Activated CD4-positive, alpha-beta memory T cell treated with anti-CD3 and anti-CD28 coated beads for 36 hours (primary cell): ENCODE results near the gene MAB21L2. TPM values are rescaled to one million over a fixed set of nuclear protein-coding genes. Genes with fewer than 3 reads are reported as not detected.

Source experiments
- CTCF ChIA-PET: fragments of 350-600 bp; sonication (Branson Sonifier 250); formaldehyde crosslinking; loops from one replicate; lab custom pipeline; 2021; ENCODE audit warnings: antibody characterized with exemption, inconsistent platforms; lab: Charles Lee
- POLR2A ChIA-PET: fragments of 350-600 bp; sonication (Branson Sonifier 250); formaldehyde crosslinking; loops from one replicate; lab custom pipeline; 2021; ENCODE audit warnings: antibody characterized with exemption; lab: Charles Lee
- DNase-seq: peaks from one replicate; pipeline ENCODE4 v3.0.0-alpha.2; 2020
- H3K27ac Mint-ChIP-seq: one replicate; pipeline ENCODE4 v1.8.0; 2021; ENCODE audit warnings: mixed read lengths
- H3K27me3 Mint-ChIP-seq: one replicate; pipeline ENCODE4 v1.8.0; 2021; ENCODE audit warnings: mixed read lengths
- H3K36me3 Mint-ChIP-seq: one replicate; pipeline ENCODE4 v1.8.0; 2021; ENCODE audit warnings: mixed read lengths
- H3K4me1 Mint-ChIP-seq: one replicate; pipeline ENCODE4 v1.8.0; 2021; ENCODE audit warnings: low read depth, mixed read lengths
- H3K4me3 Mint-ChIP-seq: one replicate; pipeline ENCODE4 v1.8.0; 2021; ENCODE audit warnings: mild to moderate bottlenecking, mixed read lengths
- H3K9me3 Mint-ChIP-seq: one replicate; pipeline ENCODE4 v1.8.0; 2021; ENCODE audit warnings: mixed read lengths
- intact Hi-C: fragments of 100-400 bp; cut with micrococcal nuclease; formaldehyde crosslinking; loops from one replicate; pipeline ENCODE4 v1.15.1; 2023
- total RNA-seq, 2 experiments: library from RNA; stranded (reverse); gene quantifications; one replicate each; pipeline ENCODE4 v1.2.3, GENCODE V29; 2021

The MAB21L2 gene
- total RNA-seq, 2 experiments from 2014 or later, result not detected

- Mint-ChIP-seq H3K27me3 (no peaks in the 10 kb centered on the region), H3K4me3 (no peak overlapping the region), H3K9me3 (no peaks in the 10 kb centered on the region), H3K36me3 (peaks cover 20% of the 10 kb centered on the region), H3K27ac (no peak overlapping the region), H3K4me1 (no peaks in the 10 kb centered on the region)
- ChIA-PET CTCF (interaction anchor here (1.2 kb wide), 1 partner anchor 20 kb away, joined by 3 read pairs; no protein-coding TSS in a partner anchor), POLR2A (no interaction called here)
- DNase-seq, result no peak
- intact Hi-C loops, result no loop called here
Measured at GRCh38 chr4:150589157-150589556, 7.2 kb downstream of the MAB21L2 start.

- peaks cover 18% of the 10 kb centered on the region for H3K36me3 Mint-ChIP-seq
- intact Hi-C loops, result no loop called here
- ChIA-PET POLR2A (no interaction called here), CTCF (no interaction called here)
- no peaks in the 10 kb centered on the region for H3K4me1 Mint-ChIP-seq
- H3K4me3 Mint-ChIP-seq, result no peak overlapping the region
- H3K27ac Mint-ChIP-seq, result no peak overlapping the region
- H3K27me3 Mint-ChIP-seq, result no peaks in the 10 kb centered on the region
- no peaks in the 10 kb centered on the region for H3K9me3 Mint-ChIP-seq
- no peak for DNase-seq
Measured at GRCh38 chr4:150590631-150591030, 8.7 kb downstream of the MAB21L2 start.

- H3K9me3 Mint-ChIP-seq, result no peaks in the 10 kb centered on the region
- H3K4me3 Mint-ChIP-seq, result no peak overlapping the region
- H3K27me3 Mint-ChIP-seq, result no peaks in the 10 kb centered on the region
- POLR2A ChIA-PET, result no interaction called here
- intact Hi-C loops, result no loop called here
- H3K4me1 Mint-ChIP-seq, result no peaks in the 10 kb centered on the region
- CTCF ChIA-PET, result no interaction called here
- H3K27ac Mint-ChIP-seq, result no peak overlapping the region
- peaks cover 17% of the 10 kb centered on the region for H3K36me3 Mint-ChIP-seq
- no peak for DNase-seq
Measured at GRCh38 chr4:150591406-150591805, 9.5 kb downstream of the MAB21L2 start.

GRCh38 chr4:150591904-150592303 is 10.0 kb downstream of the MAB21L2 start:
- DNase-seq, result no peak
- Mint-ChIP-seq H3K9me3 (no peaks in the 10 kb centered on the region), H3K27me3 (no peaks in the 10 kb centered on the region), H3K36me3 (peaks cover 16% of the 10 kb centered on the region), H3K4me3 (no peak overlapping the region), H3K4me1 (no peaks in the 10 kb centered on the region), H3K27ac (no peak overlapping the region)
- intact Hi-C loops, result no loop called here
- CTCF ChIA-PET, result interaction anchor here (1.0 kb wide), 1 partner anchor 25 kb away, joined by 3 read pairs; no protein-coding TSS in a partner anchor
- POLR2A ChIA-PET, result no interaction called here

GRCh38 chr4:150593996-150594395 is 12.0 kb downstream of the MAB21L2 start:
- POLR2A ChIA-PET, result no interaction called here
- no peaks in the 10 kb centered on the region for H3K4me1 Mint-ChIP-seq
- intact Hi-C loops, result no loop called here
- DNase-seq, result no peak
- H3K27ac Mint-ChIP-seq, result no peak overlapping the region
- no peaks in the 10 kb centered on the region for H3K9me3 Mint-ChIP-seq
- H3K36me3 Mint-ChIP-seq, result peaks cover 13% of the 10 kb centered on the region
- no peak overlapping the region for H3K4me3 Mint-ChIP-seq
- CTCF ChIA-PET, result interaction anchor here (0.7 to 1.5 kb wide), 2 partner anchors 266 to 273 kb away, joined by 3 to 4 read pairs; no protein-coding TSS in a partner anchor
- no peaks in the 10 kb centered on the region for H3K27me3 Mint-ChIP-seq

- H3K27me3 Mint-ChIP-seq, result no peaks in the 10 kb centered on the region
- H3K27ac Mint-ChIP-seq, result no peak overlapping the region
- no peaks in the 10 kb centered on the region for H3K9me3 Mint-ChIP-seq
- no peak for DNase-seq
- POLR2A ChIA-PET, result no interaction called here
- H3K4me1 Mint-ChIP-seq, result no peaks in the 10 kb centered on the region
- H3K4me3 Mint-ChIP-seq, result no peak overlapping the region
- intact Hi-C loops, result no loop called here
- H3K36me3 Mint-ChIP-seq, result peaks cover 8% of the 10 kb centered on the region
- CTCF ChIA-PET, result no interaction called here
Measured at GRCh38 chr4:150598909-150599308, 17.0 kb downstream of the MAB21L2 start.

- CTCF ChIA-PET, result no interaction called here
- Mint-ChIP-seq H3K4me1 (no peaks in the 10 kb centered on the region), H3K27ac (no peak overlapping the region), H3K9me3 (no peaks in the 10 kb centered on the region), H3K4me3 (no peak overlapping the region), H3K27me3 (no peaks in the 10 kb centered on the region), H3K36me3 (peaks cover 8% of the 10 kb centered on the region)
- DNase-seq, result no peak
- intact Hi-C loops, result no loop called here
- POLR2A ChIA-PET, result no interaction called here
Measured at GRCh38 chr4:150599547-150599946, 17.6 kb downstream of the MAB21L2 start.

GRCh38 chr4:150600812-150601445 is 19.0 kb downstream of the MAB21L2 start:
- H3K4me1 Mint-ChIP-seq, result no peaks in the 10 kb centered on the region
- CTCF ChIA-PET, result no interaction called here
- H3K27ac Mint-ChIP-seq, result no peak overlapping the region
- no peaks in the 10 kb centered on the region for H3K9me3 Mint-ChIP-seq
- H3K4me3 Mint-ChIP-seq, result no peak overlapping the region
- DNase-seq, result no peak
- H3K27me3 Mint-ChIP-seq, result no peaks in the 10 kb centered on the region
- intact Hi-C loops, result no loop called here
- POLR2A ChIA-PET, result no interaction called here
- H3K36me3 Mint-ChIP-seq, result peaks cover 8% of the 10 kb centered on the region

- Mint-ChIP-seq H3K36me3 (peaks cover 1% of the 10 kb centered on the region), H3K9me3 (no peaks in the 10 kb centered on the region), H3K27me3 (no peaks in the 10 kb centered on the region), H3K27ac (no peak overlapping the region), H3K4me1 (no peaks in the 10 kb centered on the region), H3K4me3 (no peak overlapping the region)
- intact Hi-C loops, result no loop called here
- no peak for DNase-seq
- ChIA-PET POLR2A (no interaction called here), CTCF (no interaction called here)
Measured at GRCh38 chr4:150609131-150609530, 27.2 kb downstream of the MAB21L2 start.

- ChIA-PET POLR2A (no interaction called here), CTCF (interaction anchor here (0.6 kb wide), 1 partner anchor 177 kb away, joined by 3 read pairs; no protein-coding TSS in a partner anchor)
- intact Hi-C loops, result no loop called here
- no peaks in the 10 kb centered on the region for H3K27me3 Mint-ChIP-seq
- H3K9me3 Mint-ChIP-seq, result no peaks in the 10 kb centered on the region
- peaks cover 5% of the 10 kb centered on the region for H3K4me1 Mint-ChIP-seq
- H3K36me3 Mint-ChIP-seq, result peaks cover 13% of the 10 kb centered on the region
- no peak for DNase-seq
- H3K27ac Mint-ChIP-seq, result no peak overlapping the region
- no peak overlapping the region for H3K4me3 Mint-ChIP-seq
Measured at GRCh38 chr4:150619042-150619441, 37.1 kb downstream of the MAB21L2 start.

GRCh38 chr4:150624055-150624454 is 42.1 kb downstream of the MAB21L2 start:
- Mint-ChIP-seq H3K36me3 (peaks cover 10% of the 10 kb centered on the region), H3K9me3 (no peaks in the 10 kb centered on the region), H3K27ac (no peak overlapping the region), H3K27me3 (no peaks in the 10 kb centered on the region), H3K4me3 (no peak overlapping the region), H3K4me1 (peaks cover 5% of the 10 kb centered on the region)
- ChIA-PET CTCF (no interaction called here), POLR2A (no interaction called here)
- no peak for DNase-seq
- intact Hi-C loops, result no loop called here

GRCh38 chr4:150625033-150625432 is 43.1 kb downstream of the MAB21L2 start:
- Mint-ChIP-seq H3K27ac (no peak overlapping the region), H3K27me3 (no peaks in the 10 kb centered on the region), H3K36me3 (peaks cover 10% of the 10 kb centered on the region), H3K4me3 (no peak overlapping the region), H3K4me1 (peaks cover 3% of the 10 kb centered on the region), H3K9me3 (no peaks in the 10 kb centered on the region)
- ChIA-PET POLR2A (no interaction called here), CTCF (no interaction called here)
- intact Hi-C loops, result no loop called here
- no peak for DNase-seq

GRCh38 chr4:150628073-150628472 is 46.1 kb downstream of the MAB21L2 start:
- Mint-ChIP-seq H3K27me3 (no peaks in the 10 kb centered on the region), H3K4me3 (no peak overlapping the region), H3K36me3 (peaks cover 5% of the 10 kb centered on the region), H3K27ac (no peak overlapping the region), H3K9me3 (no peaks in the 10 kb centered on the region), H3K4me1 (no peaks in the 10 kb centered on the region)
- no peak for DNase-seq
- intact Hi-C loops, result no loop called here
- ChIA-PET CTCF (no interaction called here), POLR2A (no interaction called here)
